ENCODE measurements around the gene EGLN1.

GRCh38 chr1:231334079-231334666, 87.9 kb downstream of the EGLN1 start:
- TF ChIP-seq EZH2 (IDR thresholded peaks at IDR 0.05; ENCODE audit: borderline replicate concordance, low read length): no peak
- no peak for TF ChIP-seq CTCF (IDR thresholded peaks at IDR 0.05; ENCODE audit: low read length)
